GM19328 (cell line): ENCODE data around the gene NTRK2.

Experiments used
- ATAC-seq: cut with Tn5 transposase; IDR thresholded peaks from one replicate; pipeline ENCODE4 v1.9.1; 2021; ENCODE audit warnings: mild to moderate bottlenecking, moderate library complexity; ENCODE audit not compliant: unreplicated experiment

NTRK2 gene

DNA sequence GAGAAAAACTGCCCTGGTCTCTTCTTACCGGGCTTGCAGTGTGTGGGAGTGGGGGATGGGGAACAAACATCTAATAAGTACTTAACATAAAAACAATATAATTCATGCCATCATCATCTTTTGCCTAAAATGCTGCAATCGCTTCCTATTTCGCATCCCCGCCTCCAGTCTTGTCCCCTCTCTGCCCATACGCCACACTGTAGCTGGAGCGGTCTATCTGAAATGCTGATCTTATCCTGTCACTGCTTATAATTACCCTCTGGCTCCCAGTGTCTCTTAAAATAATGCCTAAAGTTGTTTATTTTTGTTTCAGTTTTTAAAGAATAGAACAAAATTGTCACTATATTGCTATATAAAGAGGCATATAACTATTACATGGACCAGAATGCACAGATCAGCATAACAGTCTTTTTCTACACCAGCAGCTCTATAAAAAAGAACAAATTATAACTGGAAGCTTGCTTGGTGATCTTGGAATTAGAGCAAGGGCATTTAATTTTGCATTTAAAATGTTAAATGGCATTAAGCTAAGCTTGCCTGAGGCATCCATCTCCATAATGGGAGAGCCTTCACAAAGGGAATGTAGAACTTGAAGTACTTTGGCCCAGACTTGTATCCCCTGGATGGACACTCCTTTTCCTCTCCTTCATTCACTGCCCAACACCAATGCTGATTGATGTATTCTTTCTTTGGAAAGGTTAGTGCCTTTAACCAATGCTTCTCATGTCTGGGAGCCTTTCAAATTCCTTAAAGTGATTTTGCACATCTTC is 12.2 kb downstream of the NTRK2 start:
- ATAC-seq, result no peak

DNA sequence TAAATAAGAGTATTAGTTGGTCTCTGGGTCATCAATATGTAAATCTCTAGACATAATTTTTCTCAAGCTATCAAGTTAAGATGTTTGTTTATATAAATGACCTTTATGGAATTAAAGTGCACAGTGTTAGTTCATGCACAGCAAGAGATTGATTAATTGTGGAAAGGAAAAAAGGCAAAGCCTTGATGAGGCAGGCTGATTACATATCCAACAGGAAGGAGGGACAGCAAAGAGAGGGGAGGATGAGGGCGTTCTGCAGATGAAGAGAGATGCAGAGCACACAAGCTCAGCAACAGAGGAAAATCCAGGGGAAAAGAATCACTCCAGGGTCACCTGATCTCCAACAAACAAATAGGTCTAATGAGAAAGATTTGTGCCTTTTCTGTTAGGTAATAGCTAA is 16.5 kb downstream of the NTRK2 start:
- no peak for ATAC-seq

DNA sequence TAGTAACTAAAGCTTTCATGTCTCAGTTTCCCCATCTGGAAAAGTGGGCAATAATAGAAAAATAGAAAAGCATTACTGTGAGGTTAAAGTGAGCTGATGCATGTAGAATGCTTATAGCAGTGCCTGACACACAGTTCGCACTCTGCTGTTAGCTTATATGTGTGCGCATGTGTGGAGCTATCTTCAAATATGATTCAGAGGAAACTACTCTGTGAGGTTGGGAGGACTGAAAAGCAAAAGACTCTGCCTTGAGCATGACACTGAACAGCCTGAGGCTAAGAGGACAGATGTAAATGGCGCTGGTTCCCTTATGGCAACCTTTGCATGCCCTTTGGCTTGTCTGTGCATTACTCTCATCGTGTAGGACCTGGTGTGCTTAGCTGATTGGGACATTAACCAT is 19.4 kb downstream of the NTRK2 start:
- ATAC-seq, result no peak

DNA sequence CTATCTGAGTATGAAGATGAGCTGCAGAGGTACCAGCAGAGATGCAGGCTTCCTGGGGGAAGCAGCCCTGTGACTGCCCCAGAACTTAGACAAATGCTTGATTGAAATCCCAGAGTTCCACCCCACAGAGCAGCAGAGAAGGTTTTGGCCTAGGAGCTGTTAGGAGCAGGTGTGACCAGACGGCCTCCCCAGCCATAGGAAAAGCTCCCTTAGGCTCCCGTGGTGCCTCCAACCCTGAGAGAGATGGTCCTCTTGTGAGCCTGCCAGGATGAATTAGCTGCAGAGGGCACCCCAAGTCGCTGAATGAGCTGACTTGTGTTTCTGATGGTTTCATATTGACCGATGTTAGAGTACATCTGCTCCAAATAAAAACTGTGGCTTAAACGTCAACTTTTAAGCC is 22.1 kb downstream of the NTRK2 start:
- ATAC-seq, result no peak

DNA sequence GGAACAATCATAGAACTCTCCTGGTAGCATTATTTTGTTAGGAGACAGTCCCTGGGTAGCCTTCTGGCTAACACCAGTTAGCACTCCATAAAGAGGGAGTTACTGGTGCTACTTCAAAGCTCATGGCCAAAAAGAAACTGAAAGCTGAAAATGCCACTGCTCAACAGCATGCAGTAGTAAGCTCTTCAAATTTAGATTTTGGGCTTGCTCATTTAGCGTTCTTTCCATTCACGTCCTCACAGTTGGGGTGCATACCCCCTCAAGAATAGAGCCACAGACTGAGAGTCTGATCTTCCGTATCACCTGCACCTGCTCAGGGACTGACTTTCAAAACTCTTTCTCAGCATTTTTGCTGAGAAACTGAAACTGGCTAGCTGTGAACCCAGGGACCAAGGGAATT is 24.7 kb downstream of the NTRK2 start:
- ATAC-seq, result peak; percentile 57

DNA sequence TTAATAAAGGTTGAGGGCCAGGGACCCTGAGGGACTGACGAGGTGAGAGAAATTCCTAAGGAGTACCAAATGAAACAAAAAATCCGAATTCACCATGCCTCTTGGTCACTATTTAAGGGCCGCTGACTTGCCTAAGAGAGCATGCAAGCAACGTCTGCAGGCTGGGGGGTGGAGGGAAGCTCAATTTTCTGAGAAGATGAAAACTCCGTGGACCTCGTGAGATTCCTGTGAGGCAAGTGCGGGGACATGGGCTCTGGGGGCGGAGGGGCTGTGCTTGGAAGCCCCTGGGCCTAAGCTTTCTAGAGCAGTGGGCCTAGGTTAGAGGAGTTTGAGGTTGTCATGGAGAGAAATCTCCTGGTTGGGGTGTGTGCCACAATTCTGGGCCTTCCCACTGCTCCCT is 27.5 kb downstream of the NTRK2 start:
- ATAC-seq, result no peak

DNA sequence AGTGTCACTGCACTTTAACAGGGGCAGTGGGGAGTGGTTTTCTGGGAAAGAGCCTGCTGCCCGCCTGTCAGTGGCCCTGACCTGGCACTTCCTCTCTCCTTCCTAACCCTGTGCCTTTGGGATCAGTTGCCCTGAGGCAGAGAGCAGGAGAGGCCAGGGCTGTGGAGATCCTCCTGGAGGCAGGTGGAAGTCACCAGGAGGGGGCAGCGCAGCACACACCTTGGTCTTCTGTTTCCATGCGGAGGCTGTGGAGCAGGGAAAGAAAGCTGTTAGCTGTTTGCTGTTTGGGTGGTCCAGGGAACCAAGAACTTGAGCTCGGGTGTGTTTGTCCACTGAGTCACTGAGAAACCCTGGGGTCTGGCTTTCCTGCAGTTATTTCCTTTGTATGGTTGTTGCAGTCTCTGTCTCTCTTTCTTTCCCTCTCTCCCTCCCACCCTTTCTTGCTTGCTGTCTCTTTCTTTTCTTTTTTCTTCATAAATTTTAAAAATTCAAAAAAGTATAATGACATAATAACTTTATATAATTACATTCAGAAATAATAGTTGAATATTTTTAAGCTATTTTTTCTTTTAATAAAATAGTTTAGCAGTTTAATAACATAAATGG is 28.1 kb downstream of the NTRK2 start:
- no peak for ATAC-seq

DNA sequence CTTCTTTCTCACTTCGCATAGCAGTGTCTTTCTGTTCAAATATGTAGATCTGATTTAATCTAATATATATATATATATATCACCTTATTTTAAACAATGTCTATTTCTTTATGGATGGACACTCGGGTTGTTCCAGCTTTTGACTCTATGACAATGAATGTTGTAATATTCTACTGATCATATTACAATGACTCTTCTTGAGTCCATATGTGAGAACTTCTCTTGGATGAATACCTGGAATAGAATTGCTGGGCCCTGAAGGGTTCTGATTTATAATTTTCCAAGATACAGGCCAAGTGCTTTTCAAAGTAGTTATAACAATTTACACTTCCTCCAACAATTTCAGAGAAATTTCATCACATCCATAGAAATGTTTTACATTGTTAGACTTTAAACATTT is 28.8 kb downstream of the NTRK2 start:
- no peak for ATAC-seq

DNA sequence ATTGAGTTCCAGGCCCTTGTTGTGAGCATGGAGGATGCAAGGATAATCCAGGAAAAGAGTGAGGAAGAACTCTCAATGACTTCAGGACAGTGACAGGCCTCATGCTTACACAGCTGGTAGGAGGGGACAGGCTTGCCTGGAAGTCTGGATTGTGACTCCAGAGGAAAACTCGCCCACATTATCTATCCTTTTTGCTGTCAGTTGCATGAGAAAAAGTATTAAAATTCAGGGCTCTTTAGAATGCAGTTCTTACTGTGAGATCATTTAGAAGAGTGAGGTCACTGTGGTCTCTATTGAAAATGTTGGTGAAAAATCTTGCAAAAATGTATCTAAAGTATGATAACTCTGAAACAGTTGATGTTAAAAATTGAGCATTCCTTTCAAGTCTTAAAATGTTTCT is 30.5 kb downstream of the NTRK2 start:
- ATAC-seq, result no peak

DNA sequence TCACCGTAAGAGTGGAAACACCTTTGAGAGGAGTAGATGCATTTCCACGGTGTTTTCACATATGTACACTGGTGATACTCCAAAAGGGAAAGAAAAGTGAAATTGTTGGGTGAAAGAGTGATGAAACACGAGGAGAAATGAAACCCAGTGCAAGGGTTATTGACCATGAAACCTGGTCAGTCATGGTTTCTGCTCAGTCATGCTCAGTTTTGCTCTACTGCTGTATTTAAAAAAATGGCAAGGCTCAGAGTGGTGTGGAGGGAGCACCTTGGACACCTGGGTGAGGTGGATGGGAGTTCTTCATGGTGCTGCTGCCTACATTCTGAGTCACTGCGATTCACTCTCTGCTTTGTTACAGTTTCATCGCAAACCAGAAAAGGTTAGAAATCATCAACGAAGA is 32.3 kb downstream of the NTRK2 start:
- peak; percentile 72 for ATAC-seq

DNA sequence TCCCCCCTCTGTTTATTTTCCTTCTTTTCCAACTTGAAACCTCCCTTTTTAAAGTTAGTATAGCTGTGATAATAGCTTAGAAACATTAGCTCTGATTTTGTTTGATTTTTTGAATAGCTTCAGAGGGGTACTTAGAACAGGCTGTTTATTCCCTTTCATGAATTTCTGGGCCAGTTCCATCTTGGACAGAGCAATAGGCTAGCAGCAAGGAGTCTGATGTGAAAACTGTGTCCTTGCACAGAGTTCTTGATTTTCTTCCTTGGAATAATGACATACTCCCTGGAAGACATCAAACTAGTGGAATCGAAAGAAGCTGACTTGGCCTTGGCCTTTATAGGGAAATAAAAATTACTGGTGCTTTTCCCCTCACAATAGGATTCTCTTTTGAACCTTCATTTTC is 32.9 kb downstream of the NTRK2 start:
- ATAC-seq, result no peak

DNA sequence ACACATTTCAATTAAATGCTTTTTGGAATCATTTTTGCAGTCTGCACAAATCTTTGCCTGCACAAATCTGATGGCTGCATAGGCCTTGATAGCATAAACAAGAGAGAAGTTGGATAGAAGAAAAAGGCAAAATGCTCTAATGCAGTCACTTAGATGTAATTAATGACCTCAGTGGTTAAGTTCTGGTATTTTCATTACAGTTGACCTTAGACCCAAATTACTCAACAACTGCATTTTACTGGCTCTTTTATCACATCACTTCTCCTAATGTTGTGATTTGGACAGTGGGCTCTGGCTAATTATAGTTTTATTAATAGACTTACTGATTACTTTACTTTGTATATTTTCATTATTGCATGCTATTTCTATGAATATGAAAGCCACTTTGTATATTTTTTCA is 34.3 kb downstream of the NTRK2 start:
- no peak for ATAC-seq

DNA sequence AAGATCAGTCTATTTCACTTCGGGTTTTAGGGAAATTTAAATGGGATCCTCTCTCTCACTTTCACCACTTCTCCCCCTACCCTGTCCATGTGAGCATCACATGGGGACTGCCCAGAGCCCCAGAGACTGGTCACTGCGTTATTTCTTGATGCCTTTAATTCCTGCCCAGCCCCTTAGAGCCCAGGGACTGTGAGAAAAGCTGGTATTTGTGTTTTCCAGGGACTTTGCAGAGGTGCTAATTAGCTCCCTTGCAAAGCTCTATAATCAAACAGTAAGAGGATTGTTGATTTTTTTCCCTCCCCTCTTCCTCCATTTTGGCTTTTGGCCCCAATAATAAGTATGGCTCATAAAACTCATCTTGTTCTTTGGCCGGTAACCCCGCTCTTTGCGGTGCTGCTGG is 35.6 kb downstream of the NTRK2 start:
- ATAC-seq, result no peak

DNA sequence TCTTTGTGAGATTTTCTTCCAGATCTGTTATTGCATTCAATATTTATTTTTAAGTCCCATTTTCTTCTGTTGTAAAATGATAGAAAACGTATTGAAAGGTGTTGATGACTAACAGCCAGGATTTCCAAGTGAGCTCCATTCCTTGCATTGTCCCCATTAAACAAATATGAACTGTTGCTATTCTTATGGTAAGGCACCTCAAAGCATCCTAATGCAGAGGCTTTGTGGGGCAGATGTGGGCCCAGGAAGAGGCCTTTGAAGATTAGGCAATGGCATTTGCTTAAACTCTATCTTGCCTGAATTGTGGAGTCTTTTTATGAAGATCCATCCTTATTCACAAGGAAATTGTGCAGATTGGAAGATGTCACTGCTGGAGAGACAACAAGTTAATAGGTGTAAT is 38.9 kb downstream of the NTRK2 start:
- no peak for ATAC-seq

DNA sequence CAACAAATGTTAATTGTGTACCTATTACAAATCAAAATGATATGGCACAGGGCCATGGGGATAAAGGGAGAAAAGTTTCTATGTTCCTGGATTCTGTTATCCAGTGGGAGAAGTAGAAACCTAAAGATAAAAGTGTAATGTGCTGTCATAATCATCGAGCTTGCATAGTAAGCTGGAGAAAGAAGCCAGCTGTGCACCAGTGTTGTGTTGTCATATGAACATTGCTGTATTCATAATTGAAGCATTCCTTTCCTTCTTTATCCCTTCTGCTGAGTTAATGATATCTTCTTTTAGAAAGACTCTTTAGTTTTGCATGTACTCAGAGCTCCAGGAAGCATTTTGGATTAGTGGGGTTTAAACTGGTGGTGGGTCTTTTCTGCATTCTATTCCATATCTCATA is 39.5 kb downstream of the NTRK2 start:
- ATAC-seq, result no peak

DNA sequence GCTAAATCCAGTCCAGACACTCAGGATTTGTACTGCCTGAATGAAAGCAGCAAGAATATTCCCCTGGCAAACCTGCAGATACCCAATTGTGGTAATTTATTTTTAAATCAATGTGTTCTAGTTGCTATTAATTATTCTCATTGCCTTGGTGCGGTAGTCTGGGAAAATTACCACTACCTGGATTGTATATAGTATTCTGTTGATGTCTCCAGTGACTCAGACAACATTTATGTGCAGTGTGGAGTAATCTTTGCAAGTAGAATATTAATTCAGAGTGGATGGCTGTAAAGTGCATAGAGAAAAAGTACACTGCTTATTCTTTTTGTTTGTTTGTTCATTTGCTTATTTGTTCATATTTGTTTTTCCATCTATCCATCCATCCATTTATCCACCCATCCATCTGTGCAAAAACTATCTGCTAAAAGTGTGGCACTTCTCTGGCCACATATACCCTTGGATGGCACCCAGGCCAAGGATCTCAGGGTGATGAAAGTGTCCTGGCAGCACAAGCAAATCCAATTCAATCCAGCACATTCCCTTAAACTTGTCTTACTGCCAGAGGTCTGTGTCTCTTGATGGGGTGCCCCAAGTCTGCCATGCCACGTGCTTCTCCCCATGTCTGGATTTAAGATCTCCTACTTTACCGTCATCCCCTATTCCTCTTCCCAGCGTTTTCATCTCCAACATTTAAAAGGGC is 41.3 kb downstream of the NTRK2 start:
- ATAC-seq, result no peak

DNA sequence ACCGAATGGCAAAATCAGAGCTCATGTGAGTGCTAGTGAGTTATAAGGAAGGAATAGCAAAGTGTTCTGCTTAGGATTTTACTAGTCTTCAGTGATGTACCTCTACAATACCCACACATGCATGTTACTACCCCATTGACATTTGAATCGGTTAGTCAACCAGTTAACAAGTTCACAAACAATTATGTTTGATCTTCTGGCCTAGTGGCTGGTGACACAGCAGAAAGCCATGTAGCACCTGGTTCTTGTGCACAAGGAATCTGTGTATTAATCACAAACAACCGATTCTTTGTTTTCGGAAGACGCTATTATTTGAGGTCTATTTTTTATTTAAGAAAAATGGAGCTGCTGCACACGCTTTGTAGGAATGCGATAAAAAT is 41.9 kb downstream of the NTRK2 start:
- ATAC-seq, result no peak

DNA sequence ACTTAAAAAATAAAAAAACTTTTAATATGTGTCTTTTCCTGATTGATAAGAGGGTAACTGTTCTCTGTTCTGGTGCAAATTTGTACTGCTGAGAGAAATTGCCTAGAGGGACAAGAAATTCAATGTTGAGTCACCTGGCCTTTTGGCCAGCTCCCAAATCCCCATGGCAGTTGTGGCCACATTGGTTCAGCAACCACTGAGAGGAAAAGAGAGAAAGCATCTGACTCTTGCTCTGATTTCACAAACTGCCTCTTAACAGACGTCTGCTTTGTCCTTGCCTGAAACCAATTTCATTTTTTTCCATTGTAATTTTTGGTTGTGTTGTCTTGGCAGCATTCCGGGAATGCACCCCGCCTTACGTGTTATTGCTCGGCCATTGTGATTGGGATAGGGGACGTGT is 42.4 kb downstream of the NTRK2 start:
- ATAC-seq, result no peak

DNA sequence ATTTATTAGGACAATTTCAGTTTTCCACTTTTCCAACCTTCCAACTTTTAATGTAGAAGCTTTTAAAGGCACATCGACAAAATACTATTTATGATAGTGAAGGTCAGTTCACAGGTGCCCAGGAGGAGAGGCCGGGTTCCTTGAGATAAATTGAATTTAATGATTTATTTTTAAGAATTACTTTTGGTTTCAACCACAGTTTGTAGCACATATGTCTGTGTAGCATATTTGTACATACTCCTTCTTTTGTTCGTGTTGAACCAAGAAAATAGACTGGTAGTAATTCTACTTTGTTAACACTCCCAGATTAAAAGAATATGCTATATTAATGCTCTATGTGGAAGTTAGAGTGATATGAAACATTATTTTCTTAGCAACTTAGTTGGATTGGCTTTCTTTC is 46.7 kb downstream of the NTRK2 start:
- ATAC-seq, result no peak

DNA sequence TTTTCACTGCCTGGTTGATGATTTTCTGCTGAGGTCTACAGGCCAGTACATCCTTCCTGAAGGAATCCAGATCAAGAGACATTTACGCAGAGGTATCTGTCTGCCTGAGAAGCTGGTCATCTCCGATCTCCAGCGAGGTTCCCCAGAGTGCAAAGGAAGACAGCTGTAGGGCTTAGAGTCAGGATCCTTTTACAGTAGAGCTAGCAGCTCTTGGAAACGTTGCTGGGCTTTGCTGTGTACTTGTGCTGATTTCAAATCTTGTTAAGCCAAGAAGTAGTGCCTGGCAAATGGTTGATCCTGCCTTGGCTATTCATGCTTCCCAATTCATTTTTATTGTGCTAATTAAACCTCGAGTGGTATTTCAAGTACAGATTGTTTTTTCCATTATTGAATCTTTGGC is 48.9 kb downstream of the NTRK2 start:
- no peak for ATAC-seq

DNA sequence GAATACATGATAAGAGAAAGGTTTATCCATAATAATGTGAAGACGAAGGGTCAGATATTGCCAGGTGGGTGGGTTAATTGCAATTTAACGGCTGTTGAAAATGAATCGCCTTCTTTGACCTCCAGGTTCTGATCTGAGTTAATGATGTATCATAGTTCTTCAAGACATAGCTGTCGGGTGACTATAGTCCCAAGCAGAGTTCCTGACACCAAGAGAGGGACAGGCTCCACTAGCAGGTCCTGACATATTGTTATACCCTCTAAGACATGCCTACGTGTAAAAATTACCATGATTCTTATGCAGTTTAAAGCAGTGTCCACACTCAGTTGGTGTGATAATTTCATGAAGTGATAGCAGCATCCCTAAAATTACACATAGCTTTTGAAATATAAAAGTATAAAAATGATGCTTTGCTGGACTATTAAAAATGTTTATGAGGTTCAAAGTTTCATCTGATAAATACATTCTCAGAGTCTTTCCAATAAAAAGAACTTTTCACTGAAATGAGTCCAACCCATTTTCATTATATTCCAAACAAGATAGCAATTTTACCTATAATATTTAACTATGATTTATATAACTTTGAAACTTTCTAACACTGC is 53.0 kb downstream of the NTRK2 start:
- ATAC-seq, result no peak

DNA sequence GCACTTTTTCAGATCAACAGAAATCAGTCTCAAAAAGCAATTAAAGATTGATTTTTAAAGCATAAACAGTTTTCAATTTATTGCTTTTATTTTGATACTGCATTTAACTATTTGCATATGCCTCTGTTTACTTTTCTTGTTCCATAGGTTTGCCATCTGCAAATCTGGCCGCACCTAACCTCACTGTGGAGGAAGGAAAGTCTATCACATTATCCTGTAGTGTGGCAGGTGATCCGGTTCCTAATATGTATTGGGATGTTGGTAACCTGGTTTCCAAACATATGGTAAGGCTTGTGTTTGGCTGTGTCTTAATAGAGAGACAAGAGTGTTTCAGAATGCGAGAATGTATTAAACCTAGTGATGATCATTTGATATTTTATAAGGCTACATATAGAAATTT is 53.9 kb downstream of the NTRK2 start:
- no peak for ATAC-seq
